ENCODE data around the gene FYB1. TPM values are rescaled to one million over a fixed set of nuclear protein-coding genes. Genes with fewer than 3 reads are reported as not detected.
"Not testable (repeated sequence)": the region's sequence is repeated elsewhere in the genome, so short reads cannot be mapped to it uniquely, and the experiment has no call there.

Gene FYB1
- total RNA-seq, 1 donor from 2014 or later, result not detected

DNA sequence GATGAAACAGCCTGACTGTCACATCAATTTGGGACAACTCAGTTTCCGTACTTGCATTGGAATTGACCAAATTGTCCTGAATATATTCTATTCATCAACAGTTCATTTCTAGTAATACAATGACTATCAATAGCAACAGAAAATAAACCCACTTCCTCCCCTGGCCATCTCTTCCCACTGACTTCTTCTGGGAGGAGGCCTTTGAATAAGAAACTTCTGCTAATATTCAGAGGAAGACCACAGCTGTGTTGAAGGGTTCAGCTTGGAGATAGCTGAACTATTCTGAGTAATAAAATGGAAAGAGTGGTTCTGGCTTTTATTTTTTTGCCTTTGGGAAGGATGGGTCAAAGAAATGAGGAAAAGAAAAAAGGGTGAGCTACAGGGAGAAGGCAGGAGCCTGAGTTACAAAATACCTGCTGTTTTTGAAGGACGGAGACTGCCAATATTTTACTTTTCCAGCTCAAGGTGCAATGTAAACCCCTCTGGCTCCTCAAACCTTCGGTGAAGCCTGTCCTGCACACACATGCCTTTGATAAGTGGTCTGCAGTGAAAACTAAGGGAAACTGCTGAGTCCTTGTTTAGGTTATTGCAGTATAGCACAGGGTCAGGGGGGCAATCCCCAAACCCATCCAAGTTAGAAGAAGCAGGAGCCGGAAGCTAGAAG, 29.9 kb downstream of the FYB1 start:
- DNase-seq (ENCODE audit: extremely low read depth, low read depth, low spot score), result no peak

- no peak for DNase-seq (ENCODE audit: extremely low read depth, low read depth, low spot score)
Measured at GRCh38 chr5:39187831-39188731, 31.3 kb downstream of the FYB1 start.

- DNase-seq (ENCODE audit: extremely low read depth, low read depth, low spot score), result no peak
Measured at GRCh38 chr5:39186722-39187539, 32.4 kb downstream of the FYB1 start.

GRCh38 chr5:39186289-39186688, 33.1 kb downstream of the FYB1 start:
- DNase-seq (ENCODE audit: extremely low read depth, low read depth, low spot score), result no peak

- no peak for DNase-seq (ENCODE audit: extremely low read depth, low read depth, low spot score)
Measured at GRCh38 chr5:39185761-39186160, 33.6 kb downstream of the FYB1 start.

- DNase-seq (ENCODE audit: extremely low read depth, low read depth, low spot score), result not testable (repeated sequence)
Measured at GRCh38 chr5:39179561-39179960, 39.8 kb downstream of the FYB1 start.

DNA sequence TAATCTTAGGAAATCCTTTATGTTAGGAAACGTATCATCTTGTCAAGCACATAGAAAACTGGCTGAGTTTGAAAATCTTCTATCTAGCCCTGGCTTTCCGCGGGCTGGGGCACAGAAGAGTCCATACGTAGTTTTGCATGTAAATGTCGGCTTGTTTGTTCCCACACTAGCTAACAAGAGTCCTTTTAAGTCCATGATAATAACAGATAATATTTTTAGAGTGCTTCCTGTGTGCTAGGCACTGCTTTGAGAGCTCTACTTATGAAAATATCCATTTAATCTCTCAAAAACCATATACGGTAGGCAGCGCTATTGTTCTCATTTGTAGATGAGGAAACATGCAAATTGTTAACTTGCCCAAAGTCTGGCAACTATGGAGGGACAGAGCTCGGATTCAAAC, 40.5 kb downstream of the FYB1 start:
- no peak for DNase-seq (ENCODE audit: extremely low read depth, low read depth, low spot score)

GRCh38 chr5:39178171-39178570, 41.2 kb downstream of the FYB1 start:
- no peak for DNase-seq (ENCODE audit: extremely low read depth, low read depth, low spot score)

DNA sequence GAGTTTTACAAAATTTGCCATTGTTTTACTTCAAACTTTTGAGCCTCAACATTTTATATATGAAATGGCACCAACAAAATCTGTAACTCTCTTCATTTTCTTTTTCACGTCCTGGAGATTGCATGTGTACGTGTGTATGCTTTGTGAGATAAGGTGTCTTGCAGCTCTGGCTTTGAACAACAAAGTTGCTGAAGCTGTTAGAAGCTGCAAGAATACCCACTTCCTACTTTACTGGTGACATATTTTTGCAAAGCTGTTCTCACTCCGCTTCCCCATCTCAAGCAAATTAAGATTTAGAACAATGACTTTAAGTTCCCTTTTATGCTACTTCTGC, 41.8 kb downstream of the FYB1 start:
- no peak for DNase-seq (ENCODE audit: extremely low read depth, low read depth, low spot score)

DNA sequence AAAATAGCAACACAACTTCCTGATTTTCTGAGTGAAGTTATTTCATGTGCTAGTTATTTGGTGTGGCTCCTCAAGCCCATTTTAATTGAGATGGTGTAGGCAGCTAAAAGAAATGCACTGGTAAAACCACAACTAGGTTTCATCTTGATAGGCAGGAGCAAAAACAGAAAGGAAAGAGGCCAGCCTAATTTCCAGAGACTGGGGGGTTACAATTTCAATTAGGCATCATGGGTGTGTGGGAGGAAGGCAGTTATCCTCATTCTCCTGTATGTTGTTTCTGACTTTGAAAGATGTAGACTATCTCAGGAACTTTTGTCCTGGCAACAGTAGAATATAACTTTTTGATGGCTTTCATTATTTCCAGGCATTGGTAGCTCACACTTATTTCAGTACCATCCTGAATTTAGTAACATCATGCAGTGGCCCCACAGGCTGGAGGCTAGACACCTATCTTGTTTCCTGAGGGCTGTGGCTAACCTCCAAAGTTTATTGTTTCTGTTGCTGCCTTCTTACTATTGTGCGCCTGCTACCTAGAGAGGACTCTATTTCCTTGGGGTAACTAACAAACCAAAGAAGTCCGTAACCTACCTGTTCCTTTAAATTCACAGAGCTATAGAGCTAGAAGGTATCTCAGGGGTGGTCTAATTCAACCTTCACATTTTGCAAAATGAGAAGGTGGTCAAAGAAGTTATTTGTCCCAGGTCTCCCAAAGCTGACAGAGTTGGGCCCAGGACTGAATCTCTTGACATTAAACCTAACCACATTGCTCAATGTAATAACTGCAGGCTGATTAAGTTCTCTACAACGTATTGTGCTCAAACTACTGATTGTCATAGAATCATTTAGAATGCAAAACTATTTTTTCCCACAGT, 42.4 kb downstream of the FYB1 start:
- no peak for DNase-seq (ENCODE audit: extremely low read depth, low read depth, low spot score)

DNA sequence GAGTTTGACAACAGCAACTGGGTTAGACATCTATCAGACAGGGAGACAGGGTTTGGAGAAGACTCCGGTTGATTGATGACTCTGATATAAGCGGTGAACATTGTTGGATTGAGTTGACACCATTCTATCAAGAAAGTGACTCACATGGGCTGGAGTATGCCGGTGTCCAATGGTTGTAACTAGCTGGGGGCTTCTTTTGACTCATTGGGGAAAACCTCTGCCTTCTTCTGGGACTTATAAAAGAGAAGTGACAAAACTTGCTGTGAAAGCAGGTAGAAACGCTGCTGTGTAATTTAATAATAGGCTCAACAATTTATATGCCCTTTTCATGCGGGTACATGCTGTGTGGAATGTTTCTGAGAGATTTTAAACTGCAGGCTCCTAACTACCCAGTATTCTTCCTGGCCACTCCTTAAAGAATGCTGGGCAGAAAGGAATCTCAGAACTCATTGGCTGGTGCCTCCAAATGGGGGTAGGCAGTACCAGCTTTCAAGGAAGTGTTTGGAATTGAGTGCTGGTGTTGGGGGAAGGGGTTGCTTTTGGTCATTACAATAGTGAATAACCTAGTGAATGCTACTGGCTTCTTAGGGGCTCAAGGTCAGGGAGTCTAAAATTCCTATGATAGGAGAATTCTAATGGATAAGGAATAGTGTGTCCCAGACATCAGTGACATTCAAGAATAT, 43.9 kb downstream of the FYB1 start:
- no peak for DNase-seq (ENCODE audit: extremely low read depth, low read depth, low spot score)

DNA sequence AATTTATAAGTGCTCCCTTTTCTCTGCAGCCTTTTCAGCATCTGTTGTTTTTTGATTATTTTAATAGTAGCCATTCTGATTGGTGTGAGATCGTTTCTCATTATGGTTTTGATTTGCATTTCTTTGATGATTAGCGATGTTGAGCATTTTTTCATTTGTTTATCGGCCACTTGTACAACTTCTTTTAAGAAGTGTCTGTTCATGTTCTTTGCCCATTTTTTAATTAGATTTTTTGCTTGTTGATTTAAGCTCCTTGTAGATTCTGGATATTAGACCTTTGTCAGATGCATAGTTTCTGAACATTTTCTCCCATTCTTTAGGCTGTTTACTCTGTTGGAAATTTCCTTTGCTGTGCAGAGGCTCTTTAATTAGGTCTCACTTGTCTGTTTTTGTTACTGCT, 46.3 kb downstream of the FYB1 start:
- DNase-seq (ENCODE audit: extremely low read depth, low read depth, low spot score), result no peak

GRCh38 chr5:39172593-39172992, 46.8 kb downstream of the FYB1 start:
- DNase-seq (ENCODE audit: extremely low read depth, low read depth, low spot score), result no peak

DNA sequence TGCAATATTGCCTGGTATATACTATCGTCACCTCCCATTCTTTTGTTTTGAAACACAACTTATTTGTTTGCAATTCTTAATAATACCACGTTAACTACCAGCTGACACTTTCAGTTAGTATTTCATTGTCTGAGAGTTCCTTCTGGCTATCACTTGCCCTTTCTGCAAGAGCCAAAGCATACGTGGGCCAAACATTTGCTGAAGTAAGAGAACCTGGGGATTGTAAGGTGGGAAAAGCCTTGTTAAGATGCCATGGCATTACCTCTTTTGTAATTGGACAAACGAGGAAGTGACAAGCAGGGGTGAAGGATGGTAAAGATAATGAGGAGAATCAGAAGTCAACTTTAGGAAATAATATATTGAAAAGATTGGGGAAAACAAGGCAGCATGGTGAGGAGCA, 47.7 kb downstream of the FYB1 start:
- no peak for DNase-seq (ENCODE audit: extremely low read depth, low read depth, low spot score)

DNA sequence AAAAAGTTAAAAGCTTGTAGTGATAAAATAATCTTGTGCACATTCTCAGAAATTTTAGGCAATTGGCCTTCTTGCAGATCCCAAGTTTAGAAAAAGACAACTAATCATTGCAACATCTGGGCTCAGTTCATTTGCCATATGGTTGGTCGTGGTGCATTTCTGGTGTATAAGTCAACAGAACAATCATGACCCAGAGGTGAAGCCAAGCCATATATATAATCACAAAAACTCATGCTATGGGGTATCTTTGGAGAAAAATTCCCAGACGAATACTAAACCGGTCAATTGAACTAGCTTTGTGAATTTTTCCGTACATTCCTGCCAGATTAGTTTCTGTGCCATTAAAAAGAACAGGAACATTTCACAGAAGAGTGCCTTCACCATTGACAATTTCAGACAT, 50.3 kb downstream of the FYB1 start:
- no peak for DNase-seq (ENCODE audit: extremely low read depth, low read depth, low spot score)

- DNase-seq (ENCODE audit: extremely low read depth, low read depth, low spot score), result no peak
Measured at GRCh38 chr5:39167972-39168342, 51.4 kb downstream of the FYB1 start.

GRCh38 chr5:39167141-39167971, 52.0 kb downstream of the FYB1 start:
- DNase-seq (ENCODE audit: extremely low read depth, low read depth, low spot score), result no peak

DNA sequence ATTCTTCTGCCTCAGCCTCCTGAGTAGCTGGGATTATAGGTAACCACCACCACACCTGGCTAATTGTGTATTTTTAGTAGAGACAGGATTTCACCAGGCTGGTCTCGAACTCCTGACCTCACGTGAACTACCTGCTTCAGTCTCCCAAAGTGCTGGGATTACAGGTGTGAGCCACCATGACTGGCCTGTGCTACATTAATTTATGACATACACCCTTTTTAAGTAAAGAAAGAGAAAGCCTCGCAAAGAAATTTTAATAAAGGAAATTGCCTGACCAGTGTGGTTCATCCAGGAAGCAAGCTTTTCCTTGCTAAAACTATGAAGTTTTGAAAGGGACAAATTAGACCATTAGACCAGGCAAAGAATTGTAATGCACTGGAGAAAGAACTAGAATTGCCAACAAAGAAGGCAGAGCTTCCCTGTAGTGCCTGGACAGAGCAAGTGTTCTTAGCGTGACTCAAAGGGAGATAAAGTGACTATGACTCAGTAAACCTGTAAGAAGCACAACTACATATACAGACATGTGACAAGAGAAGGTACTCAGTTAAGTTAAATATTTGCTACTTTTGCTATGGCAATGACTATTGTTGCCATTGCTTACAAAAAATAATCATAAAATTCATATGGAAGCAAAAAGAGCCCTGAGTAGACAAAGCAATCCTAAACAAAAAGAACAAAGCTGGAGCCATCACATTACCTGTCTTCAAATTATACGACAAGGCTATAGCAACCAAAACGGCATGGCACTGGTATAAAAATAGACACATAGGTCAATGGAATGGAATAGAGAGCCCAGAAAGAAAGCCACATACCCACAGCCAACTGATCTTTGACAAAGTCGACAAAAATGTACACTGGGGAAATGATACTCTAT, 54.6 kb downstream of the FYB1 start:
- DNase-seq (ENCODE audit: extremely low read depth, low read depth, low spot score), result no peak
